GM12878 (cell line): ENCODE measurements around the gene SPTLC2. TPM values are rescaled to one million over a fixed set of nuclear protein-coding genes. Genes with fewer than 3 reads are reported as not detected.

Experiments
- ATAC-seq: fragments of 200-7000 bp; cut with Tn5 transposase; 3 replicates; pipeline ENCODE4 v1.9.1; 2020; ENCODE audit warnings: mild to moderate bottlenecking, moderate library complexity
- BruUV-seq: library from RNA; stranded (reverse); fragments of 400-500 nt; replicated peaks from 2 replicates; lab custom pipeline; 2021; lab: Mats Ljungman, UMichigan
- CTCF ChIA-PET: fragments of 300-600 bp; sonication (Branson Sonifier 250); formaldehyde crosslinking; extraction: SDS; loops from one replicate; lab custom pipeline; 2021; ENCODE audit warnings: inconsistent platforms; lab: Yijun Ruan, JAX
- POLR2A ChIA-PET: fragments of 350-600 bp; formaldehyde crosslinking; extraction: SDS; loops from one replicate; lab custom pipeline; 2021; ENCODE audit warnings: inconsistent platforms; lab: Charles Lee
- RAD21 ChIA-PET: fragments of 300-600 bp; sonication (Branson Sonifier 250); formaldehyde crosslinking; loops from one replicate; lab custom pipeline; 2023; ENCODE audit warnings: antibody characterized with exemption; ENCODE audit not compliant: unreplicated experiment; lab: Charles Lee
- SMC1A ChIA-PET: fragments of 300-600 bp; sonication (Branson Sonifier 250); formaldehyde crosslinking; loops from one replicate; lab custom pipeline; 2023; ENCODE audit not compliant: unreplicated experiment, uncharacterized antibody; lab: Charles Lee
- DNase-seq: peaks from one replicate; pipeline ENCODE4 v3.0.0-alpha.2; 2011; ENCODE audit warnings: low read depth, low spot score
- FAIRE-seq: peaks from 3 replicates; lab custom pipeline; 2011; peaks lifted over from hg19 to GRCh38; lab: Jason Lieb, UNC
- H2AFZ ChIP-seq: 2 replicates; pipeline ENCODE4 v1.6.0; 2011; ENCODE audit warnings: low read depth, low read length, control low read depth; ENCODE audit not compliant: control insufficient read depth
- H3K27ac ChIP-seq: 2 replicates; pipeline ENCODE4 v1.5.1; 2011; ENCODE audit warnings: control low read depth; ENCODE audit not compliant: control insufficient read depth, insufficient read depth
- H3K27me3 ChIP-seq, 2 experiments: replicated peaks in 1 of 2; 2 replicates each; pipeline versions ENCODE4 v1.6.0 to v1.6.1; 2011; ENCODE audit warnings: low read length in 1 of 2; ENCODE audit not compliant: control insufficient read depth in 2 of 2, insufficient read depth in 2 of 2
- H3K36me3 ChIP-seq, 2 experiments: 2 replicates each; pipeline ENCODE4 v1.5.1; 2011; ENCODE audit warnings: low read length in 1 of 2; ENCODE audit not compliant: control insufficient read depth in 2 of 2, insufficient read depth in 2 of 2
- H3K4me1 ChIP-seq: 2 replicates; pipeline ENCODE4 v1.6.1; 2011; ENCODE audit warnings: mild to moderate bottlenecking, low read length, moderate library complexity, mixed read lengths; ENCODE audit not compliant: control insufficient read depth, insufficient read depth
- H3K4me2 ChIP-seq: 2 replicates; pipeline ENCODE4 v1.6.0; 2011; ENCODE audit warnings: control low read depth; ENCODE audit not compliant: control insufficient read depth, insufficient read depth
- H3K4me3 ChIP-seq: fragments of 200-600 bp; sonication (generic); 2 replicates; pipeline ENCODE4 v1.5.1; 2016
- H3K79me2 ChIP-seq: 2 replicates; pipeline ENCODE4 v1.6.0; 2011; ENCODE audit warnings: low read length; ENCODE audit not compliant: control insufficient read depth, insufficient read depth
- H3K9ac ChIP-seq: 2 replicates; pipeline ENCODE4 v1.8.0; 2011; ENCODE audit warnings: low read length, control low read depth, mixed read lengths; ENCODE audit not compliant: control insufficient read depth, insufficient read depth
- H3K9me3 ChIP-seq: replicated peaks from 3 replicates; pipeline ENCODE4 v1.5.1; 2011; ENCODE audit warnings: mild to moderate bottlenecking, low read length; ENCODE audit not compliant: control insufficient read depth, insufficient read depth
- H4K20me1 ChIP-seq: 2 replicates; pipeline ENCODE4 v1.6.0; 2011; ENCODE audit not compliant: control insufficient read depth, insufficient read depth
- CHD2 ChIP-seq: IDR thresholded peaks from 2 replicates; pipeline ENCODE4 v1.6.1; 2011; ENCODE audit warnings: low read depth, low read length, improper control_type of control experiment, borderline replicate concordance
- HDAC6 ChIP-seq: fragments of 200-600 bp; sonication (generic); IDR thresholded peaks from one replicate; pipeline ENCODE4 v1.8.0; 2017; ENCODE audit warnings: antibody characterized with exemption; ENCODE audit not compliant: unreplicated experiment
- KLF5 ChIP-seq: fragments of 450-650 bp; IDR thresholded peaks from 2 replicates; pipeline ENCODE4 v1.6.1; 2014; ENCODE audit warnings: mild to moderate bottlenecking; ENCODE audit not compliant: partially characterized antibody
- NBN ChIP-seq: fragments of 450-650 bp; IDR thresholded peaks from 2 replicates; pipeline ENCODE4 v1.6.1; 2016
- NFYB ChIP-seq: IDR thresholded peaks from 2 replicates; pipeline ENCODE4 v1.6.1; 2011; ENCODE audit warnings: low read depth, mild to moderate bottlenecking, low read length, improper control_type of control experiment, moderate library complexity; ENCODE audit not compliant: insufficient read depth
- NR2C2 ChIP-seq: IDR thresholded peaks from 2 replicates; pipeline ENCODE4 v1.6.1; 2011; ENCODE audit warnings: borderline replicate concordance, low read depth; ENCODE audit not compliant: control insufficient read depth, insufficient read length
- NR2F1 ChIP-seq: fragments of 450-650 bp; conservative IDR thresholded peaks from 2 replicates; pipeline ENCODE4 v1.6.1; 2017; ENCODE audit warnings: mild to moderate bottlenecking
- RB1 ChIP-seq: fragments of 450-650 bp; formaldehyde crosslinking; IDR thresholded peaks from 2 replicates; pipeline ENCODE4 v1.6.1; 2017; ENCODE audit warnings: mild to moderate bottlenecking, borderline replicate concordance
- RELA ChIP-seq: fragments of 450-650 bp; IDR thresholded peaks from 2 replicates; pipeline ENCODE4 v1.8.0; 2014; ENCODE audit warnings: borderline replicate concordance; ENCODE audit not compliant: partially characterized antibody
- SPI1 ChIP-seq: IDR thresholded peaks from 2 replicates; pipeline ENCODE4 v1.6.1; 2011; ENCODE audit warnings: low read depth, mild to moderate bottlenecking, low read length, moderate library complexity, borderline replicate concordance; ENCODE audit not compliant: insufficient read depth
- SREBF1 ChIP-seq: IDR thresholded peaks from 2 replicates; pipeline ENCODE4 v1.6.1; 2012; ENCODE audit warnings: mild to moderate bottlenecking, low read length
- SUZ12 ChIP-seq: fragments of 200-600 bp; sonication (generic); IDR thresholded peaks from one replicate; pipeline ENCODE4 v1.6.1; 2018; ENCODE audit warnings: antibody characterized with exemption, mild to moderate bottlenecking; ENCODE audit not compliant: unreplicated experiment
- ZBED1 ChIP-seq: IDR thresholded peaks from 2 replicates; pipeline ENCODE4 v1.6.1; 2016; ENCODE audit warnings: borderline replicate concordance
- WGBS: methylation state at CpG from one replicate; pipeline ENCODE4 v1.1.6; 2016; ENCODE audit warnings: low lambda C conversion rate; ENCODE audit not compliant: insufficient replicate concordance, insufficient coverage; ENCODE audit errors: missing lambda C conversion rate; 5-methylcytosine and 5-hydroxymethylcytosine counted together
- in situ Hi-C: fragments of 300-500 bp; cut with MboI; formaldehyde crosslinking; loops from 9 replicates; pipeline ENCODE4 v1.14.3; 2018; ENCODE audit warnings: mixed read lengths
- intact Hi-C: fragments of 100-400 bp; cut with micrococcal nuclease; formaldehyde crosslinking; loops from one replicate; pipeline ENCODE4 v1.14.2; 2022; ENCODE audit not compliant: unreplicated experiment
- polyA plus RNA-seq, 11 experiments: library from polyadenylated mRNA; depleted of rRNA in 4 of 11; unstranded in 6 of 11; stranded (reverse) in 5 of 11; fragments of >200 nt; fragmentation: Nextera tagmentation in 4 of 11; fragmentation: Illumina TruSeq in 1 of 11; extraction: Ambion mirVana in 4 of 11; extraction: Trizol in 1 of 11; gene quantifications; 1 replicate in 1 of 11; 2 replicates in 10 of 11; pipeline versions ENCODE4 v1.2.1 to v1.2.3, GENCODE V29; 2011 to 2016; ENCODE audit warnings: inconsistent platforms in 2 of 11, missing spikeins in 2 of 11, low read depth in 1 of 11
- total RNA-seq, 4 experiments: library from RNA; depleted of rRNA in 3 of 4; stranded (reverse); fragments of >200 nt in 3 of 4; fragmentation: Illumina TruSeq in 1 of 4; extraction: Trizol in 1 of 4; gene quantifications; 2 replicates each; pipeline versions ENCODE4 v1.2.1 to v1.2.3, GENCODE V29; 2013 to 2021
- TF ChIP-seq, protein P1 (sequence below): fragments of 450-650 bp; IDR thresholded peaks from 2 replicates; pipeline ENCODE4 v1.6.1; 2017; ENCODE audit warnings: mild to moderate bottlenecking, moderate library complexity
- TF ChIP-seq, protein P2 (sequence below): fragments of 450-650 bp; conservative IDR thresholded peaks from 2 replicates; pipeline ENCODE4 v1.6.1; 2017; ENCODE audit warnings: mild to moderate bottlenecking, moderate library complexity
- TF ChIP-seq, protein P3 (sequence below): fragments of 450-650 bp; IDR thresholded peaks from 2 replicates; pipeline ENCODE4 v1.6.1; 2016; ENCODE audit warnings: mild to moderate bottlenecking

Gene SPTLC2
- total and polyA plus RNA-seq, 10 of the 15 experiments (the other 5 are each of a cell fraction or from before 2014, with no cell fraction given), result 6.9 to 35.1 (median 19.7) TPM

DNA sequence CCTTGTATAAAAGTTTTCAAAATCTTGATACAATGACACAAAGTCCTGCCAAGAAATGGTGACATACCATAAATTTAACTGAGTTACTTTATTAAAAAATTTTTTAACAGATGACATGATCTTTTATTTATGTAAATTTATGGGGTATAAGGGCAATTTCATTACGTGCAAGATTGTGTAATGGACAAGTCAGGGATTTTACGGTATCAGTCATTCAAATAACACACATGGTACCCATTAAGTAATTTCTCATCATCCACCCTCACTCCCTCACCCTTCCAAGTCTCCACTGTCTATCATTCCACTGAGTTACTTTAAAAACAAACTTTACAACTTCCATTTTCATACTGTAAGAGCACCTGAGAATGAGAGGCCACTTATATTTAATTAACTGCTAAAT lies 37.4 kb downstream of the SPTLC2 start:
- H2AFZ ChIP-seq, result no peak overlapping the region
- 97% methylated on average over 2 of the region's 2 CpGs for WGBS
- peaks cover 4% of the 10 kb centered on the region for H3K4me1 ChIP-seq
- peak; percentile 59 for FAIRE-seq
- SMC1A ChIA-PET, result interaction anchor here (0.9 to 2.8 kb wide), 3 partner anchors 9 to 28 kb away, joined by 3 to 33 read pairs (median 3); no protein-coding TSS in a partner anchor
- H3K79me2 ChIP-seq, result peaks cover 5% of the 10 kb centered on the region
- intact Hi-C loops, result no loop called here
- no peaks in the 10 kb centered on the region for H3K27me3 ChIP-seq
- no peak for TF ChIP-seq RB1
- no peak for TF ChIP-seq KLF5
- TF ChIP-seq RELA, result no peak
- TF ChIP-seq NFYB, result no peak
- no peak for TF ChIP-seq SPI1
- TF ChIP-seq SUZ12, result no peak
- TF ChIP-seq NBN, result no peak
- TF ChIP-seq, protein P1, sequence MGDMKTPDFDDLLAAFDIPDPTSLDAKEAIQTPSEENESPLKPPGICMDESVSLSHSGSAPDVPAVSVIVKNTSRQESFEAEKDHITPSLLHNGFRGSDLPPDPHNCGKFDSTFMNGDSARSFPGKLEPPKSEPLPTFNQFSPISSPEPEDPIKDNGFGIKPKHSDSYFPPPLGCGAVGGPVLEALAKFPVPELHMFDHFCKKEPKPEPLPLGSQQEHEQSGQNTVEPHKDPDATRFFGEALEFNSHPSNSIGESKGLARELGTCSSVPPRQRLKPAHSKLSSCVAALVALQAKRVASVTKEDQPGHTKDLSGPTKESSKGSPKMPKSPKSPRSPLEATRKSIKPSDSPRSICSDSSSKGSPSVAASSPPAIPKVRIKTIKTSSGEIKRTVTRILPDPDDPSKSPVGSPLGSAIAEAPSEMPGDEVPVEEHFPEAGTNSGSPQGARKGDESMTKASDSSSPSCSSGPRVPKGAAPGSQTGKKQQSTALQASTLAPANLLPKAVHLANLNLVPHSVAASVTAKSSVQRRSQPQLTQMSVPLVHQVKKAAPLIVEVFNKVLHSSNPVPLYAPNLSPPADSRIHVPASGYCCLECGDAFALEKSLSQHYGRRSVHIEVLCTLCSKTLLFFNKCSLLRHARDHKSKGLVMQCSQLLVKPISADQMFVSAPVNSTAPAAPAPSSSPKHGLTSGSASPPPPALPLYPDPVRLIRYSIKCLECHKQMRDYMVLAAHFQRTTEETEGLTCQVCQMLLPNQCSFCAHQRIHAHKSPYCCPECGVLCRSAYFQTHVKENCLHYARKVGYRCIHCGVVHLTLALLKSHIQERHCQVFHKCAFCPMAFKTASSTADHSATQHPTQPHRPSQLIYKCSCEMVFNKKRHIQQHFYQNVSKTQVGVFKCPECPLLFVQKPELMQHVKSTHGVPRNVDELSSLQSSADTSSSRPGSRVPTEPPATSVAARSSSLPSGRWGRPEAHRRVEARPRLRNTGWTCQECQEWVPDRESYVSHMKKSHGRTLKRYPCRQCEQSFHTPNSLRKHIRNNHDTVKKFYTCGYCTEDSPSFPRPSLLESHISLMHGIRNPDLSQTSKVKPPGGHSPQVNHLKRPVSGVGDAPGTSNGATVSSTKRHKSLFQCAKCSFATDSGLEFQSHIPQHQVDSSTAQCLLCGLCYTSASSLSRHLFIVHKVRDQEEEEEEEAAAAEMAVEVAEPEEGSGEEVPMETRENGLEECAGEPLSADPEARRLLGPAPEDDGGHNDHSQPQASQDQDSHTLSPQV, result no peak
- TF ChIP-seq, protein P2, sequence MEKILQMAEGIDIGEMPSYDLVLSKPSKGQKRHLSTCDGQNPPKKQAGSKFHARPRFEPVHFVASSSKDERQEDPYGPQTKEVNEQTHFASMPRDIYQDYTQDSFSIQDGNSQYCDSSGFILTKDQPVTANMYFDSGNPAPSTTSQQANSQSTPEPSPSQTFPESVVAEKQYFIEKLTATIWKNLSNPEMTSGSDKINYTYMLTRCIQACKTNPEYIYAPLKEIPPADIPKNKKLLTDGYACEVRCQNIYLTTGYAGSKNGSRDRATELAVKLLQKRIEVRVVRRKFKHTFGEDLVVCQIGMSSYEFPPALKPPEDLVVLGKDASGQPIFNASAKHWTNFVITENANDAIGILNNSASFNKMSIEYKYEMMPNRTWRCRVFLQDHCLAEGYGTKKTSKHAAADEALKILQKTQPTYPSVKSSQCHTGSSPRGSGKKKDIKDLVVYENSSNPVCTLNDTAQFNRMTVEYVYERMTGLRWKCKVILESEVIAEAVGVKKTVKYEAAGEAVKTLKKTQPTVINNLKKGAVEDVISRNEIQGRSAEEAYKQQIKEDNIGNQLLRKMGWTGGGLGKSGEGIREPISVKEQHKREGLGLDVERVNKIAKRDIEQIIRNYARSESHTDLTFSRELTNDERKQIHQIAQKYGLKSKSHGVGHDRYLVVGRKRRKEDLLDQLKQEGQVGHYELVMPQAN, result no peak
- no peak for TF ChIP-seq CHD2
- TF ChIP-seq NR2C2, result no peak
- TF ChIP-seq ZBED1, result no peak
- TF ChIP-seq, protein P3, sequence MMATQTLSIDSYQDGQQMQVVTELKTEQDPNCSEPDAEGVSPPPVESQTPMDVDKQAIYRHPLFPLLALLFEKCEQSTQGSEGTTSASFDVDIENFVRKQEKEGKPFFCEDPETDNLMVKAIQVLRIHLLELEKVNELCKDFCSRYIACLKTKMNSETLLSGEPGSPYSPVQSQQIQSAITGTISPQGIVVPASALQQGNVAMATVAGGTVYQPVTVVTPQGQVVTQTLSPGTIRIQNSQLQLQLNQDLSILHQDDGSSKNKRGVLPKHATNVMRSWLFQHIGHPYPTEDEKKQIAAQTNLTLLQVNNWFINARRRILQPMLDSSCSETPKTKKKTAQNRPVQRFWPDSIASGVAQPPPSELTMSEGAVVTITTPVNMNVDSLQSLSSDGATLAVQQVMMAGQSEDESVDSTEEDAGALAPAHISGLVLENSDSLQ, result no peak
- no peak for TF ChIP-seq HDAC6
- no peak for TF ChIP-seq SREBF1
- TF ChIP-seq NR2F1, result no peak
- TF ChIP-seq, all 136 proteins: peak for 0
- no peaks in the 10 kb centered on the region; the same call in 1 of the 2 replicates for H4K20me1 ChIP-seq
- no peaks in the 10 kb centered on the region for H3K9me3 ChIP-seq
- in situ Hi-C loops, result no loop called here
- DNase-seq, result no peak
- ChIA-PET RAD21 (interaction anchor here (1.2 kb wide), 1 partner anchor 16 kb away, joined by 3 read pairs; no protein-coding TSS in a partner anchor), CTCF (interaction anchor here (0.8 to 1.9 kb wide), 2 partner anchors 26 to 120 kb away, joined by 3 read pairs; no protein-coding TSS in a partner anchor), POLR2A (no interaction called here)
- no peak overlapping the region for H3K4me3 ChIP-seq
- no peak overlapping the region for H3K4me2 ChIP-seq
- no peak for ATAC-seq
- no TSS peak for BruUV-seq
- no peak overlapping the region for H3K27ac ChIP-seq
- no peak overlapping the region for H3K9ac ChIP-seq
- peaks cover 3 to 4% of the 10 kb centered on the region in 2 experiments; a peak in 3 of 4 replicates for H3K36me3 ChIP-seq
